Measurements from ENCODE around the gene RNU7-1.

RNU7-1 gene

DNA sequence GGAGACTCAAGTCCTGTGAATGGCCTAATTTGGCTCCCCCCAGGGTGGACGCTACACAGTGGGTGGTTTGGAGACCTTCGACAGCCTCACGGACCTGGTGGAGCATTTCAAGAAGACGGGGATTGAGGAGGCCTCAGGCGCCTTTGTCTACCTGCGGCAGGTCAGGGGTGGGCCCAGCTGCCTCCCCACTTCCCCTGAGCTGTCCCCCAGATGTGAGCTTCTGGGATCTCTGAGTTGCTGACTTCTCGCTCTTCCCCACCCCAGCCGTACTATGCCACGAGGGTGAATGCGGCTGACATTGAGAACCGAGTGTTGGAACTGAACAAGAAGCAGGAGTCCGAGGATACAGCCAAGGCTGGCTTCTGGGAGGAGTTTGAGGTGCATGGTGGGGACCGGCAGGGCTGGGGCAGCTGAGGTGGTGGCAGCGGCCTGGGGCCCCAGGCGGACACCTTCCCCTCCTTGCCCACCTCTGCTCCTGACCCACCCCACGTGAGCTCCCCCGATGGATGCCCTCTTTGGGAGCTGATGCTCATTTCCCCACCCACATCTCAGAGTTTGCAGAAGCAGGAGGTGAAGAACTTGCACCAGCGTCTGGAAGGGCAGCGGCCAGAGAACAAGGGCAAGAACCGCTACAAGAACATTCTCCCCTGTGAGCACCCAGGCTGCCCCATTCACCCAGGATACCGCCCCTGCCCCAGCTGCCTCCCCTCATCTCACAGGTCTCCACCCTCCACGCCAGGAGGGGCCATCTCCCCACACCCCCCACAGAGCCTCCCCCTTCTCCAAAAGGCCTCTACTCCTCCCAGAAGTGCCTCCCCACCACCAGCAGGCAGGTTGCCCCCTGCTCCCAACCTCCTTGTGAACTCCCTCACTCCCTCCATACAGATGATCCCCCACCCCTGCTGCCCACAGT is 11.7 kb downstream of the RNU7-1 start:
- DNase-seq, result no peak

DNA sequence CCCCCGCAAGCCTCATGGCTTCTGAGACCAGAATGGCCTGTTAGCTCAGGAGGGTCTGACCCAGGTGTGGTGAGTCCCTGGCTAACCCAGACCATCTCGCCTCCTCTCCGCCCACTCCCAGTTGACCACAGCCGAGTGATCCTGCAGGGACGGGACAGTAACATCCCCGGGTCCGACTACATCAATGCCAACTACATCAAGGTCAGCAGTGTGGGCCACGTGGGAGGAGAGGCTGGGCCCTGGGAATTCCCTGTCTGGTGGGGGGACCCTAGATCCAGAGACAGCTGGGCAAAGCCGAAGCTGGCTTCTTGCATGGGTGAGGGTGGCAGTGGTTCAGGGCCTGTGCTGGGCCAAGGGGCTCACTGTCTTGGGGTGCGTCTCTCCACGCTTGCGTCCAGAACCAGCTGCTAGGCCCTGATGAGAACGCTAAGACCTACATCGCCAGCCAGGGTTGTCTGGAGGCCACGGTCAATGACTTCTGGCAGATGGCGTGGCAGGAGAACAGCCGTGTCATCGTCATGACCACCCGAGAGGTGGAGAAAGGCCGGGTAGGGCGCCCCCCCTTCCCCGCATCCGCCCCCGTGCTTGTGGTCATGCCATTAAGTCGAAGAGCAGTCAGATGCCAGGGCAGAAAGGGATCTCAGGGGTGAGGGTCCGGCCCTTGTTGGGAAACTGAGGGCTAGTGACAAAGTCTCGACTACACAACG is 12.6 kb downstream of the RNU7-1 start:
- no peak for DNase-seq

DNA sequence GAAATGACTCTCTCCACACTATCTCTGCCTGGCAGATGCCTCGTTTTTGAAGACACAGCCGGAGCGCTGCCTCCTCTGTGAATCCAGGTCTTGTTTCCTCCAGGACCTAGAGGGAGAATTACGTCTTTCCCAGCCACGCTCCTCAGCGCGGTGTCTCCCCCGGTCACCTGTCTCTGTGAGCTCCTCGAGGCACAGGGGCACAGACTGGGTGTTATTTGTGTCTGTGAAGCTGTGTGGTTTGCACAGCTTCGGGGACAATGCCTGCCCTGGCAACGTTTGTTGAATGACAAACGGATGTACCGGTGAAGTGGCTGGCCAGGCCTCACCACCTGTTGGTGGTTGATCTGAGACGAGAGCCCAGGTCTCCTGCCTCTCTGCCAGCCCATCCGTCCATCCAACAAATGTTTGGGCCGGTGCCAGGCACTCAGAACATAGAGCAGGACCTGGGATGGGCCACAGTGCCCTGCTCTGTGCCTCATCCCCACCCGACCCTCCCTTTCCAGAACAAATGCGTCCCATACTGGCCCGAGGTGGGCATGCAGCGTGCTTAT is 13.6 kb downstream of the RNU7-1 start:
- no peak for DNase-seq

DNA sequence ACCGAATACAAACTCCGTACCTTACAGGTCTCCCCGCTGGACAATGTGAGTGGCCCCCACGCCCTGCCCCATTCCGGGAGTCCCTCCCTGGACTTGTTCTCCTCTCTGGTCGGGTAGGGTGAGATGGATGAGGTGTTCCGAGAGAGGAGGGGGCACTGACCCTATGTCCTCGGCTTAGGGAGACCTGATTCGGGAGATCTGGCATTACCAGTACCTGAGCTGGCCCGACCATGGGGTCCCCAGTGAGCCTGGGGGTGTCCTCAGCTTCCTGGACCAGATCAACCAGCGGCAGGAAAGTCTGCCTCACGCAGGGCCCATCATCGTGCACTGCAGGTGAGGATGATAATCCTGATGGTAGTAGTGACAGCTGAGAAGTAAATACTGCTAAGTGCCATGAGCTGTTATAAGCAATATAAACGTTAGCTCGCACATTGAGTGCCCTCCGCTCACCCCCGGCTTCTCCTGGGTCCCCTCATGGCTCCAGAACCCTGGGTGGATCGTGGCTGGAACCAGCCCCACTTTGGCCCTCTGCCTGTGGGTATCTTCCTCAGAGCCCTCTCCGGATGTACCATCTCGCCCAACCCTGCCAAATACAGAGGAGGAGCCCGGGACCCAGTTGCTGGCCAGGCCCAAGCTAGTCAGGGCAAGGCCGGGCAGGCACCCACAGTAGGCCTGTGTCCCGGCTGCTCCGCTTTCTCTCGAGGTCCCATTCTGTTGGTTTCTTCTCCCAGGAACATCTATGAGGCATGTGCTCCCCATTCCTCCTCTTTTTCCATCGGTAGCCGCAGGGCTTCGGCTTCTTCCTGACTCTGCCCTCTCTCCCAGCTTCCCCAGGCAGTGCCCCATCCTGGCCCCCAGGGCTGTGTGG is 14.4 kb downstream of the RNU7-1 start:
- no peak for DNase-seq

DNA sequence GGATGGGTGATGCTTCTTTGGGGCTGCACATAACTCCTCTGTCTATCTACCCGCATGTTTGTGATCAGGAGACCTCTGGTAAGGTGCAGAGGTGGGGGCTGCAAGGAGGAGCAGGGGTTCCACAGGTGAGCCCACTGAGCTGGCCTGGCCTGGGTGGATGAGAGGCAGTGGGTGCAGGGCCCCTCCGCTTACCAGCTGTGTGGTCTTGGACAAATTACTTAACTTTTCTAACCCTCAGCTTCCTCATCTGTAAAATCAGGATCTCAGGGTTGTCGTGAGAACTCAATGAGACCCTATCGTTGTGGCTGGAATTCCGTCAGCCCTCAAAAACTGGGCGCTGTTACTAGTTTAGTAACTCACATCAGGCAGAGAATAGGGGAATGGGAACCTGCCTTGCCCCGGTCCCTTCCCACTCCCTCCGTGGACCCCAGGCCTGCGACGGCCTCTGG is 15.0 kb downstream of the RNU7-1 start:
- no peak for DNase-seq

DNA sequence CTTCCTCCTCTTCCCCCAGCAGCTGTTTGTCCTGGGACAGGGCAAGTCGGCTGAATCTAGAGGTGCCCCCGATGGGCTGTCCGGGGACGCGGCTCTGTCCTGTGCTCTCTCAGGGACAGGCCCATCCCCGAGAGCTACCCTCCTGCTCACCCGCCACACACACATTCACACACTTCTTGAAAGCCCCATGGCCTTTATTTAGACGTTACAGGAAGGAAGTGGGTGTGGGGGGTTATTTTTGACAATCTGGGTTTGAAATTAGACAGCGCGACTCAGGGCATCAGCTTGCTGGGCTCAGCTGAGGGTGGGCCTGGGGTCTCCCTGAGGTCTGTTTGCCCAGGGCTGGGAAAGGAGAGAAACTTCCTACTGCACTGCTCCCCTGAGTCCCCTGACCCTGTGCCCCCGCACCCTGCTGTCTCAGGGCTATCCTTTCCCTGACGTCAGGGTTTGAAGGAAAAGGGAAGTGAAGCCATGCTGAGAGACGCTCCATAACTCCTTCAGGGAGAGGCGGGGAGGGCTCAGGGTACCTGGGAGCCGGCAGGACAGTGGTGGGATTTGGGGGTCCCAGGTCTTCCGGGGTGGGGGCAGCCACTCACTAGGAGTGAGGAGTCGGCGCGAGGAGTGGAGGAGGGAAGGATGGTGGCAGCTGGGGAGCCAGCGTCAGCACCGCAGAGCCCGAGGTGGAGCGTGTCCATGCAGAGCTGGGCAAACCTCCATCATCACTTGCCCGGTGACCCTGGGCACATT is 15.6 kb downstream of the RNU7-1 start:
- DNase-seq, result peak; percentile 79 to 81

DNA sequence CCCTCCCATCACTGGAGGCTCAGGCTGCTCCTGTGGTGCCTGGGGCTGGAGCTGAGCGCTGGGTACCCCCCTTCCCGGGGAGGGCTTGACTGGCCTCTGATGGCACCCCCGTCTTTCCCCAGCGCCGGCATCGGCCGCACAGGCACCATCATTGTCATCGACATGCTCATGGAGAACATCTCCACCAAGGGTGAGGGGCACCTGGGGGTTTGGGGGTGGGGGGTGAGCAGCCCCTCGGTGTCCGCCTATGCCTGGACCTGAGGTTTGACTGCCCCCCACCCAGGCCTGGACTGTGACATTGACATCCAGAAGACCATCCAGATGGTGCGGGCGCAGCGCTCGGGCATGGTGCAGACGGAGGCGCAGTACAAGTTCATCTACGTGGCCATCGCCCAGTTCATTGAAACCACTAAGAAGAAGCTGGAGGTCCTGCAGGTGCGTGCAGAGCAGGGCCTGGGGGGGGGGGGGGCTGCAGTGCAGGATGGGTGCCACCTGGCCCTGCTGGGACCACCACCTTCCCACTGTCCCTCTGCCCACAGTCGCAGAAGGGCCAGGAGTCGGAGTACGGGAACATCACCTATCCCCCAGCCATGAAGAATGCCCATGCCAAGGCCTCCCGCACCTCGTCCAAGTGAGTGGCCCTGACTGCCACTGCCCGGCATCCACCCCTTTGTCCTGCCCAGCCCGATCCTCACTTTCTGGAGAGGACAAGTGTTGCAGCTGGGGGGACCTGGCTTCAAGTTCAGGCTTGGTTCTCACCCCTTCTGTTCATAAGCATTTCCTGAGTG is 16.4 kb downstream of the RNU7-1 start:
- no peak for DNase-seq

DNA sequence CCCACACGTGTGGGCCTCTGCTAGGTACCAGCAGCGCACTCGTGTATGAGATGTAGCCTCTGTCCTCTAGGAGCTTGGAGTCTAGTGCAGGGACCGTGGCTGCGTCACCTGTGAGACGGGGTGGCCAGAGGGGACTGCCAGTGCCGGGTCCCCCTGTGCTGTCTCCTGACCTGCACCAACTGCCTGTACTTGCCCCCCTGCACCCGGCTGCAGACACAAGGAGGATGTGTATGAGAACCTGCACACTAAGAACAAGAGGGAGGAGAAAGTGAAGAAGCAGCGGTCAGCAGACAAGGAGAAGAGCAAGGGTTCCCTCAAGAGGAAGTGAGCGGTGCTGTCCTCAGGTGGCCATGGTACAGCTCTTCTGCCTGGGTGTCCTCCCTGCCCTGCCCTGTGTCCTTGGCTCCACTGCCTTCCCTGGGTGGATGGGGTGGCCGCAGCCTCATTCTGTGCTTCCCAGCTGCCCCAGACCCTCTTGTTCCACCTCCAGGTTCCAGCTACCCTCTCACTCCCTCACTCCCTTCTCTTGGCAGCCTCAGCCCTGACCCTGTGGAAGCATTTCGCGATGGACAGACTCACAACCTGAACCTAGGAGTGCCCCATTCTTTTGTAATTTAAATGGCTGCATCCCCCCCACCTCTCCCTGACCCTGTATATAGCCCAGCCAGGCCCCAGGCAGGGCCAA is 17.1 kb downstream of the RNU7-1 start:
- no peak for DNase-seq

DNA sequence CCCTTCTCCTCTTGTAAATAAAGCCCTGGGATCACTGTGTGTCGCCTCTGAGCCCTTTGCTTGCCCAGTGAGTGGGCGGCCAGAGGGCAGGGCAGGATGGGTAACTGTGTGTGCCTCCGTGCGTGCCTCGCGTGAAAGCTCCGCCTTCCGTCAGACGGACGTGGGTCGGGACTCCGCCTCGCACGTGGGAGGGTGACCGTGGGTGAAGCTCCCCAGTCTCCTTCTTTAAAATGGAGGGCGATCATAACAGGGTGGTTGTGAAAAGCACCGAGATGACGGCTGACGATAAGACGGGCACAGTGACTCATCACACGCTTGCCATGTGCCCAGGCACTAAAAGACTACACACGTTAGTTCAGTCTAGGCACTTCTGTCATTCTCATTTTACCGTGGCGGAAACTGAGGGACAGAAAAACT is 17.7 kb downstream of the RNU7-1 start:
- DNase-seq, result peak; percentile 68 to 83

DNA sequence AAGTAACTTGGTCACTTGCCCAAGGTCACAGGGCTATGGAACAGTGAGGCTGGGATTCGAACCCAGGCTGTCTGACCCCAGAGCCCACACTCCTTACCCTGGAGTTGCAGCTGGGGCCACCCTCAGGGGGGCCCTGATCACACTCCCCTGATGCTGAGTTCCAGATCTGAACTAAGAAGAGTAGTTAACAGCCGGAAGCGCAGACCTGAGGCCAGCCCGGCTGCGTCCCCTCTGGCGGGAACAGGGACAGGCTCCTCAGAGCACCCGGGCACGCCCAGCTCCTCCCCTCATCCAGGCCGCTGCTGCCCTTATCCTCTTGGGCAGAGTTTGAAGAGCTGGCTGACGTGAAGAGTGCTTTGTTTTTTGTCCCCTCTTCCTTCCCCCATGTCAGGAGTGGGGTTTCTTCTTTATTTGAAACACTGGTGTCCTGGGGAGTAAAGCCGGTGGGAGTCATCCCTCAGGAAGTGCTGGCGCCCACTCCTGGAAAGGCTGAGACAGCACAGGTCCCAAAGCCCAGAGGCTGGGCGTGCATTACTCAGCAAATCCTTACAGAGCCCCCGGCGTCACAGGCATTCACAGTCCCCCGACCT is 18.2 kb downstream of the RNU7-1 start:
- peak in 1 of 2 donors; percentile 41 for DNase-seq

DNA sequence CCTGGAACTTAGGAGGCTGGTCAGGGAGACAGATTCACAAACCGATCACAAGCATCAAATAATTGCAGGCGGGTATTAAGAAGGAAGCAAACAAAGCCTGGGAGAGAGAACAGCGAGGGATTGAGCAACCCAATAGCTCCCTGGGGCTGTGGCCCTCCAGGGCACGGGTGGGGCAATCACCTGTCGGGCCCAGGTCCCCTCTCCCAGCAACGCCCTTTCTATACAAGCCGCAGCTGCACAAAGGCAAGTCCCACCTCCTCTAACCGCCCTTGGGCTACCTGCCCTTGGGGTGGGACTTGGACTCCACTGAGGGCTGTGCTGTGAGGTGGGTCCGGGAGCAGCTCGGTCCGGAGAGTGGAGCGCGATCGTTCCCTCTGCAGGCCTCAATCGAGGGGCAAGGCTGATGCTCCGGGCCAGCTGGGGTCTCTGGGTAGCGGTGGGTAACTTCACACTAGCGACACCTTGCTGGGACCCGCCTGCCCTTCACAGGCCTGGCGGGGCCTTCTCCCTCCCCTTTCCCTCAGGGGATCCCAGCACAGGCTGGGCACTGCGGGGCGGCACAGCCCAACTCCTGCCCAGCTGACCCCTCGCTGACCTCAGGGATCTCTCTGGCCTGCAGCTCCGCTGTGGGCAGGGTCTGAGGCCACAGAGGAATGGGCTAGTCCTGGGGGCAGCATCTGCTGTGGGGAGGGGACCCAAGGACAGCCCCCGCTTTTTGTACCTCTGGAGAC is 18.8 kb downstream of the RNU7-1 start:
- no peak for DNase-seq

DNA sequence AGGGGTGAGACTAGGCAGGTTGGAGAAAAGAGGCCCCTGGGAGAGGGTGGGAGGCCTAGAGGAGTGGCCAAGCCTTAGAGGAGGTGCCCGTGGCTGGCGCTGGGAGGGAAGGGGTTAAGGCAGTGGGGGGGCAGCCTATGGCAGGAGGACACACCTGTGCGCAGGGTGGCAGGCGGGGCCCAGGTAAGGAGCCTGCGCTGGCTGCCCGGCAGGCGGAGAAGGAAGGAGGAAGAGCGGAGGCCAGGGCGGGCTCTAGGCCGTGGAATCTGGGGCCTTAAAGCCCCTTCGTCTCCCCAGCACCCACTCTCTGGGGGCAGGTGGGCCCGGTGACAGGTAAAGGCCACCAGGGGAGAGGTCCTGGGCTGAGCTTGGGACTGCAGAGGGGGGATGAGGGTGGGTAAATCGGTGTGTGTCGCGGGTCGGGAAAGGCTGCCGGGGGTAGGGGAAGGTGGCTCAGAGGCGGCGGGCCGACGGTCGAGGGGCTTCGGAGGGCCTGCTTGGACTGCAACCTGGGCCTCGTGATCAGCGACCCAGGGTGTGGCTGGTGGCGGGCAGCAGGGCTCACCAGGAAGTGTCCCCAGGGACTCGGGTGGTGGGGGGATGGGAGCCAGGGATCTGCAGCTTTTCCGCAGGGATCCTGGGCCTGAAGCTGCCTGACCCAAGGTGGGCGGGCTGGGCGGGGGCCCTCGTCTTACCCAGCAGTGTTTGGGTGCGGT is 19.6 kb downstream of the RNU7-1 start:
- DNase-seq, result no peak

DNA sequence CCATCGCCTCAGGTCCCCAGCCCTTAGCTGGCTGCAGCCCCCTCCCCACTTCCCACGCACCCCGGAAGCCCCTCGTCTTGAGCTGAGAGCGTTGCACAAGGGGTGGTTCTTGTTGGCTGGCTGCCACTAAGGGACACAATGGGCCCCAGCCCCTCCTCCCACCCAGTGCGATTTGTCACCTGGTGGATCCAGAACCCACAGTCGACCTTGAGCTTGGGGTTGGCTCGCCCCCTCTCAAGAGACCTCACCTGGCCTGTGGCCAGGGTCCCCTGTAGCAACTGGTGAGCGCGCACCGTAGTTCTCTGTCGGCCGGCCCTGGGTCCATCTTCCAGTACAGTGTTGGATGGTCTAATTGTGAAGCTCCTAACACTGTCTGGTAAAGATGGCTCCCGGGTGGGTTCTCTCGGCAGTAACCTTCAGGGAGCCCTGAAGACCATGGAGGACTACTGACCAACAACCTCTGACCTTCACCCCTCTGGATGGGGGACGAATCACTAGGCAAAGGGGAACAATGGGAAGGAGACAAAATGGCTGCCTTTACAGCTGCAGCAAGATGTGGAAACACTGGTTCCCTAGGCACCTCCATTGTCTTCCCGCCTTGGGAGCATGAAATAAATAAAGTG is 20.3 kb downstream of the RNU7-1 start:
- DNase-seq, result no peak

DNA sequence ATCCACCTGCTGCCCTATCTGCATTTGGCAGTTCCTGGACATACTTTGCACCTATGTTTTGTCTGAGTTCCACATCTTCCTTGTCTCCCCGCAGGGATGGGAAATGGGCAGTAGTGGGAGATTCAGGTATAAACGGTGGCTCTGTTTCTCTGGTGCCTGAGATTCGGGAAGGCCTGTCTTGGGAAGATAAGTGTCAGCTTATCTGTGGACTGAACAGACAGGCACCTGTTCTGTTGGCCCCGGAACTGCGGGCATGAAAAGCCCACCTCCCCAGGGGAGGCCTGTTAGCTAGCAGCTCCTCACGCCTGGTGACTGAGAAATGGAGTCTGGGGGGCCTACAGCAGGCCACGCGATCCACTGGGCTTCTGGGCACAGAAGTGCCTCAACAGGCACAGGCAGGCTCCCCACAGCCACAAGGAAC is 21.0 kb downstream of the RNU7-1 start:
- no peak for DNase-seq

DNA sequence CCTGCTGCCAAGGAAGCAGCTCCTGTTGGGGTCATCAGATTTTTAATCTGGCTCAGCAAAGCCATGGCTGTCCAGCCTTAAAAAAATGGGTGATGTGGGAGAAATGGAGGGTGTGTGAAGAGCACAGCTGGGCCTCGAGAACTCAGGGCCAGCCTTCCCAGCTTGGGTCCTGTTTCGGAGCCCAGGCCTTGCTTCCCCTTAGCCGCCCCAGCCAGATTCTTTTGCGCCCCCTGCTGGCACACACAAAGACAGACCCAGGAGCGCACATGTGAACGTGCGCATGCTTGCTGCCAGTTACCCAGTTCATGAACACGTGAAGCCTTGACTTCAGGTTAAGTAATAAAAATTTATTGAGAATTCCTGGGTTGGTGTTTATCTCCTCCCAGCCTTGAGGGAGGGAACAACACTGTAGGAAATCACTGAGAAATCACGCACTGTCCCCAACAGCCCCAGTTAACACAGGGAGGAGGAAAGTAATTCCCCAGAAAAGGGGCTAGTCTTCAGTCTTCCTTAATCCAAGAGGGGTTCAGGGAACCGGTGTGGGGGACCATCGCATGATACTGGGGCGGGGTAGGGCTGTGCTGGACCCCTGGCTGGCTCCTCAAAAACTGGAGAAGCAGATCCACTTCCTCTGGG is 21.5 kb downstream of the RNU7-1 start:
- peak; percentile 68 to 75 for DNase-seq

DNA sequence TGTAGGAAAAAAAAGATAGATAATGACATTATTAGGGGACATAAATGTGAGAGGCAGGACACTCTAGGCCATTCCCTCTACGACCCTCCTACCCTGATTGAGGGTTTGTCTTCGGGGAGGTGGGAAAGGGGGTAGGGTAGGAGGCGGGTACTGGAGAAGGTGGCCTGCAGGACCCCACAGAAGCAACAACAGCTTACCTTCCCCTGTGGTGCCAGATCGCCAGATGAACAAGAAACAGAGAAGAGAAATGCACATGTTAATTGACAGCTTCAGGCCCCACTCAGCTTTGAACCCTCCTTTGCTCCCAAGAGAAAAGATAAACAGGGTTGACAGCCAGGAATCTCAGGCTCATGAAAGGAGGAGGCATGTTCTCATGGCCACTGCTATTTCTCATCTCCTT is 22.1 kb downstream of the RNU7-1 start:
- no peak for DNase-seq

DNA sequence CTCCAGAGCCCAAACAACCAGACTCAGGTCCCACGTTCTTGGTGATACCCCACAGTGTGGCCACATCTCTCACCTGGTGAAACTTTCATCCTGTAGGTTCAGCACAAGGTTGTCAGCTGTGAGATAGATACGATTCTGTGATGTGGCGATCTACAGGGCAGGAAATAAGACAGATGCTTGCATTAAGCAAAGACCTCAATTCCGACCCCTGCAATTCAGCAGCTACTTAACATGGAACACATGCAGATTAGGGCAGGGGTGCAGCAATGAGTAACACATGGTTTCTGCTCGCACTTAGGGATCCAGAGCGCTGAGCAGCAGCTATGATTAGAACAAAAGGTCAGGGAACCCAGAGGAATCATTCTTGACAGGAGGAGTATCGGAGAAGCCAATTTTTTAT is 22.7 kb downstream of the RNU7-1 start:
- no peak for DNase-seq

DNA sequence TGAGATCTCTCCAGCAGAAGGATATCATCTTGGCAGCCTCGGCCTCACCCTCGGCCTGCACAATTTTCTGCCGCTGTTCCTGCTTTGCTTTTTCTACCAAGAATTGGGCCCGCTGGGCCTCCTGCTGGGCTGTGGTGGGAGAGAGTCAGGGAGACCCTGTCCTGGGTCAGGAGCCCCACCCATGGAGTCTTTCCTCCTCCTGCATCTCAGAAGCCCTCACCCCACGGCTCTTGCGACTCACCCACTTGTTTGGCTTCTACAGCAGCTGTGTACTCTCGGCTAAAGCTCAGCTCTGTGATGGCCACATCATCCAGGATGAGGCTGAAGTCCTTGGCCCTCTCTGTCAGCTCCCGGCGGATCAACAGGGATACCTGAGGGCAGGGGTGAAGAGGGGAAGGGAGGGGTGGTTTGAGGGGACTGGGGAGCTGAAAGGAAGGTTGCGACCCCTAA is 24.1 kb downstream of the RNU7-1 start:
- no peak for DNase-seq

Measured in bone marrow (tissue), 2 donors.